Left ventricle myocardium inferior (tissue), 1 donor: ENCODE measurements around the gene KIN. TPM values are rescaled to one million over a fixed set of nuclear protein-coding genes. Genes with fewer than 3 reads are reported as not detected.
"Not testable (repeated sequence)": the region's sequence is repeated elsewhere in the genome, so short reads cannot be mapped to it uniquely, and the experiment has no call there.

ENCODE experiments used
- DNase-seq: peaks from one replicate; pipeline ENCODE4 v3.0.0-alpha.2; 2020
- H3K27ac ChIP-seq: fragments of 200-600 bp; replicated peaks from 2 replicates; pipeline ENCODE4 v1.8.0; 2021
- H3K27me3 ChIP-seq: fragments of 200-600 bp; 2 replicates; pipeline ENCODE4 v1.8.0; 2021; ENCODE audit warnings: low read depth
- H3K36me3 ChIP-seq: fragments of 200-600 bp; 2 replicates; pipeline ENCODE4 v1.8.0; 2021
- H3K4me1 ChIP-seq: fragments of 200-600 bp; 2 replicates; pipeline ENCODE4 v1.8.0; 2021
- H3K4me3 ChIP-seq: fragments of 200-600 bp; 2 replicates; pipeline ENCODE4 v1.8.0; 2021; ENCODE audit warnings: mild to moderate bottlenecking, moderate library complexity
- H3K9me3 ChIP-seq: fragments of 200-600 bp; replicated peaks from 2 replicates; pipeline ENCODE4 v1.8.0; 2021
- CTCF ChIP-seq: fragments of 200-600 bp; IDR thresholded peaks from 2 replicates; pipeline ENCODE4 v1.8.0; 2021; ENCODE audit warnings: antibody characterized with exemption, mild to moderate bottlenecking, borderline replicate concordance
- intact Hi-C: fragments of 100-400 bp; cut with micrococcal nuclease; formaldehyde crosslinking; loops from one replicate; pipeline ENCODE4 v1.11.0; 2022
- total RNA-seq: library from RNA; stranded (reverse); fragmentation: NEBNext Ultra II Directional; extraction: Animal tissue kit (Norgen Biotek cat#: 25700); gene quantifications from one replicate; pipeline ENCODE4 v1.2.1, GENCODE V29; 2021
- donor health status: DM: no; HTN: yes; CAD: no; lungs with severe emphysema.

KIN gene
- total RNA-seq, 1 donor from 2014 or later, result 10.0 TPM

GRCh38 chr10:7817984-7818294 lies 30.1 kb upstream of the KIN start:
- peaks cover 39% of the 10 kb centered on the region for H3K4me1 ChIP-seq
- no peak for TF ChIP-seq CTCF
- intact Hi-C loops, result no loop called here
- no peak for DNase-seq
- H3K4me3 ChIP-seq, result peak overlapping the region; percentile 96
- H3K27ac ChIP-seq, result peak overlapping the region; percentile 83
- no peaks in the 10 kb centered on the region for H3K36me3 ChIP-seq
- no peaks in the 10 kb centered on the region for H3K9me3 ChIP-seq
- no peaks in the 10 kb centered on the region for H3K27me3 ChIP-seq

- no peaks in the 10 kb centered on the region for H3K9me3 ChIP-seq
- no peaks in the 10 kb centered on the region for H3K36me3 ChIP-seq
- H3K4me3 ChIP-seq, result peak overlapping the region; percentile 96
- H3K4me1 ChIP-seq, result peaks cover 39% of the 10 kb centered on the region
- no peak for DNase-seq
- H3K27ac ChIP-seq, result peak overlapping the region; percentile 83
- intact Hi-C loops, result no loop called here
- H3K27me3 ChIP-seq, result no peaks in the 10 kb centered on the region
- no peak for TF ChIP-seq CTCF
These were observed 29.8 kb upstream of the KIN start for GRCh38 chr10:7817576-7817975.

GRCh38 chr10:7813481-7813880 lies 25.7 kb upstream of the KIN start:
- Histone ChIP-seq H3K27ac (no peak overlapping the region), H3K36me3 (peaks cover 7% of the 10 kb centered on the region), H3K4me3 (no peak overlapping the region), H3K4me1 (peaks cover 10% of the 10 kb centered on the region), H3K27me3 (no peaks in the 10 kb centered on the region), H3K9me3 (no peaks in the 10 kb centered on the region)
- no peak for DNase-seq
- no peak for TF ChIP-seq CTCF
- intact Hi-C loops, result no loop called here

- DNase-seq, H3K4me3 ChIP-seq, H3K27me3 ChIP-seq, H3K4me1 ChIP-seq, H3K27ac ChIP-seq, H3K9me3 ChIP-seq, intact Hi-C loops: not testable (repeated sequence)
- H3K36me3 ChIP-seq, result peaks cover 25% of the 10 kb centered on the region
These were observed 23.9 kb upstream of the KIN start for GRCh38 chr10:7811743-7812142.

GRCh38 chr10:7811000-7811399 lies 23.2 kb upstream of the KIN start:
- H3K36me3 ChIP-seq, result peaks cover 32% of the 10 kb centered on the region
- no peaks in the 10 kb centered on the region for H3K4me1 ChIP-seq
- TF ChIP-seq CTCF, result no peak
- no peak overlapping the region for H3K27ac ChIP-seq
- H3K9me3 ChIP-seq, result no peaks in the 10 kb centered on the region
- no peak for DNase-seq
- intact Hi-C loops, result no loop called here
- no peaks in the 10 kb centered on the region for H3K27me3 ChIP-seq
- H3K4me3 ChIP-seq, result no peak overlapping the region

- no peaks in the 10 kb centered on the region for H3K27me3 ChIP-seq
- intact Hi-C loops, result no loop called here
- TF ChIP-seq CTCF, result no peak
These were observed 22.6 kb upstream of the KIN start for GRCh38 chr10:7810443-7810842.

More at GRCh38 chr10:7810443-7810842, 22.6 kb upstream of the KIN start:
- Histone ChIP-seq H3K27ac (no peak overlapping the region), H3K9me3 (no peaks in the 10 kb centered on the region), H3K36me3 (peaks cover 38% of the 10 kb centered on the region), H3K4me1 (no peaks in the 10 kb centered on the region), H3K4me3 (no peak overlapping the region)
- no peak for DNase-seq
